Measurements from ENCODE around the gene MIER1. TPM values are rescaled to one million over a fixed set of nuclear protein-coding genes. Genes with fewer than 3 reads are reported as not detected.
A peak's percentile ranks its signal among the peaks of the same experiment; 100 is the strongest.
"Not testable (repeated sequence)": the region's sequence is repeated elsewhere in the genome, so short reads cannot be mapped to it uniquely, and the experiment has no call there.

MIER1 gene
- total RNA-seq, result 20.6 and 25.2 TPM in 2 replicates

GRCh38 chr1:66924756-66925557 is at the start of gene MIER1, which contains the start of gene DNAI4:
Gene MIER1, plus strand, starts transcription at chr1:66924990. Its CDS starts 39 bp downstream, at chr1:66925029.
Gene DNAI4, minus strand, starts transcription at chr1:66924856. Its CDS starts 25 bp downstream, at chr1:66924831.
- peak; percentile 73 for DNase-seq (ENCODE audit: extremely low read depth, low read depth, low spot score)

- DNase-seq (ENCODE audit: extremely low read depth, low read depth, low spot score), result no peak
These were observed 48.1 kb upstream of the MIER1 start for GRCh38 chr1:66876664-66877063.

GRCh38 chr1:66889030-66889429 is 35.8 kb upstream of the MIER1 start:
- no peak for DNase-seq (ENCODE audit: extremely low read depth, low read depth, low spot score)

GRCh38 chr1:66890621-66891020 is 34.2 kb upstream of the MIER1 start:
- no peak for DNase-seq (ENCODE audit: extremely low read depth, low read depth, low spot score)

- no peak for DNase-seq (ENCODE audit: extremely low read depth, low read depth, low spot score)
These were observed 31.1 kb upstream of the MIER1 start for GRCh38 chr1:66893712-66894111.

GRCh38 chr1:66915203-66915602 is 9.6 kb upstream of the MIER1 start:
- not testable (repeated sequence) for DNase-seq (ENCODE audit: extremely low read depth, low read depth, low spot score)

- no peak for DNase-seq (ENCODE audit: extremely low read depth, low read depth, low spot score)
These were observed 8.5 kb upstream of the MIER1 start for GRCh38 chr1:66916320-66916719.

GRCh38 chr1:66917476-66917875 is 7.3 kb upstream of the MIER1 start:
- DNase-seq (ENCODE audit: extremely low read depth, low read depth, low spot score), result no peak

- no peak for DNase-seq (ENCODE audit: extremely low read depth, low read depth, low spot score)
These were observed 5.7 kb upstream of the MIER1 start for GRCh38 chr1:66919063-66919462.

GRCh38 chr1:66919828-66920227 is 5.0 kb upstream of the MIER1 start:
- DNase-seq (ENCODE audit: extremely low read depth, low read depth, low spot score), result no peak

- no peak for DNase-seq (ENCODE audit: extremely low read depth, low read depth, low spot score)
These were observed 4.2 kb upstream of the MIER1 start for GRCh38 chr1:66920543-66920942.

GRCh38 chr1:66925558-66925910 is 744 bp downstream of the MIER1 start:
- no peak for DNase-seq (ENCODE audit: extremely low read depth, low read depth, low spot score)

- no peak for DNase-seq (ENCODE audit: extremely low read depth, low read depth, low spot score)
These were observed 1.2 kb downstream of the MIER1 start for GRCh38 chr1:66925944-66926343.

GRCh38 chr1:66927528-66927927 is 2.7 kb downstream of the MIER1 start:
- DNase-seq (ENCODE audit: extremely low read depth, low read depth, low spot score), result no peak

GRCh38 chr1:66929146-66929688 is 4.4 kb downstream of the MIER1 start:
- DNase-seq (ENCODE audit: extremely low read depth, low read depth, low spot score), result no peak

GRCh38 chr1:66929691-66929998 is 4.9 kb downstream of the MIER1 start:
- no peak for DNase-seq (ENCODE audit: extremely low read depth, low read depth, low spot score)

GRCh38 chr1:66929999-66930822 is 5.4 kb downstream of the MIER1 start:
- no peak for DNase-seq (ENCODE audit: extremely low read depth, low read depth, low spot score)

- DNase-seq (ENCODE audit: extremely low read depth, low read depth, low spot score), result no peak
These were observed 6.0 kb downstream of the MIER1 start for GRCh38 chr1:66930823-66931174.

- no peak for DNase-seq (ENCODE audit: extremely low read depth, low read depth, low spot score)
These were observed 6.8 kb downstream of the MIER1 start for GRCh38 chr1:66931590-66931989.

- no peak for DNase-seq (ENCODE audit: extremely low read depth, low read depth, low spot score)
These were observed 7.5 kb downstream of the MIER1 start for GRCh38 chr1:66932291-66932690.

GRCh38 chr1:66933887-66934700 is 9.3 kb downstream of the MIER1 start:
- no peak for DNase-seq (ENCODE audit: extremely low read depth, low read depth, low spot score)
